Measurements from ENCODE around the gene TJP3.

DNA sequence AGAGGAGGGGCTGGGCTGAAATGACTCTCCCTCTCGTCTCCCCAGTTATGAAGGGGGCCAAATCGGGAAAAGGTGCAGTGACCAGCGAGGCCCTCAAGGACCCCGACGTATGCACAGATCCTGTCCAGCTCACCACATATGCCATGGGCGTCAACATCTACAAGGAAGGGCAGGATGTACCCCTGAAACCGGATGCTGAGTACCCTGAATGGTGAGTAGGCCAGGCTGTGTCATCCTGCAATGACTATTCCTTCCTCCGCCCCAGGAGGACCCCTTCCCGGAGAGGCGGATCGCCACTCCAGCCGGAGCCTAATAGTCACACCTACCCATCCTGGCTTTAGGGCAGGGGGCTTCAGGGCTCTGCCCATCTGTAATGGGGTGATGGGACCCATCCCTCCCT, 56.9 kb downstream of the TJP3 start:
- TF ChIP-seq, protein P1, sequence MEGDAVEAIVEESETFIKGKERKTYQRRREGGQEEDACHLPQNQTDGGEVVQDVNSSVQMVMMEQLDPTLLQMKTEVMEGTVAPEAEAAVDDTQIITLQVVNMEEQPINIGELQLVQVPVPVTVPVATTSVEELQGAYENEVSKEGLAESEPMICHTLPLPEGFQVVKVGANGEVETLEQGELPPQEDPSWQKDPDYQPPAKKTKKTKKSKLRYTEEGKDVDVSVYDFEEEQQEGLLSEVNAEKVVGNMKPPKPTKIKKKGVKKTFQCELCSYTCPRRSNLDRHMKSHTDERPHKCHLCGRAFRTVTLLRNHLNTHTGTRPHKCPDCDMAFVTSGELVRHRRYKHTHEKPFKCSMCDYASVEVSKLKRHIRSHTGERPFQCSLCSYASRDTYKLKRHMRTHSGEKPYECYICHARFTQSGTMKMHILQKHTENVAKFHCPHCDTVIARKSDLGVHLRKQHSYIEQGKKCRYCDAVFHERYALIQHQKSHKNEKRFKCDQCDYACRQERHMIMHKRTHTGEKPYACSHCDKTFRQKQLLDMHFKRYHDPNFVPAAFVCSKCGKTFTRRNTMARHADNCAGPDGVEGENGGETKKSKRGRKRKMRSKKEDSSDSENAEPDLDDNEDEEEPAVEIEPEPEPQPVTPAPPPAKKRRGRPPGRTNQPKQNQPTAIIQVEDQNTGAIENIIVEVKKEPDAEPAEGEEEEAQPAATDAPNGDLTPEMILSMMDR (IDR thresholded peaks at IDR 0.05; ENCODE audit: insufficient read depth, low read length, poor library complexity, severe bottlenecking): no peak
- TF ChIP-seq EZH2phosphoT487 (conservative IDR thresholded peaks at IDR 0.05; ENCODE audit: low read length): no peak
